T-helper 2 cell treated with Interferon-gamma antibody and Interleukin-4, amounts not matched to agents 100 ng/mL and 5 ng/mL, for 36 hours (primary cell): ENCODE data around the gene CCDC73. TPM values are rescaled to one million over a fixed set of nuclear protein-coding genes. Genes with fewer than 3 reads are reported as not detected.
"Not testable (repeated sequence)": the region's sequence is repeated elsewhere in the genome, so short reads cannot be mapped to it uniquely, and the experiment has no call there.

Experiments
- intact Hi-C: fragments of 100-400 bp; cut with micrococcal nuclease; formaldehyde crosslinking; loops from one replicate; pipeline ENCODE4 v1.15.1; 2023
- total RNA-seq: library from RNA; stranded (reverse); gene quantifications from 2 replicates; pipeline ENCODE4 v1.2.3, GENCODE V29; 2022

CCDC73 gene
- total RNA-seq, 1 donor from 2014 or later, result 0.11 TPM

- intact Hi-C loops, result not testable (repeated sequence)
Observed at GRCh38 chr11:32596114-32596513, 198.3 kb downstream of the CCDC73 start.

- intact Hi-C loops, result no loop called here
Observed at GRCh38 chr11:32594272-32594671, 200.2 kb downstream of the CCDC73 start.

GRCh38 chr11:32586576-32587190 is 207.8 kb downstream of the CCDC73 start:
- intact Hi-C loops, result loop anchor here (10.0 kb wide), 2 partner anchors 262 to 448 kb away; partner anchors contain the start of gene TCP11L1

GRCh38 chr11:32584921-32585320 is 209.5 kb downstream of the CCDC73 start:
- intact Hi-C loops, result loop anchor here (5.0 to 10.0 kb wide), 7 partner anchors 260 to 1467 kb away; partner anchors contain the start of genes CAPRIN1, DCDC1, DNAJC24 and ELP4

GRCh38 chr11:32583459-32584271 is 210.8 kb downstream of the CCDC73 start, which contains the start of gene EIF3M:
Gene EIF3M, plus strand, starts transcription at chr11:32583831. Its CDS starts 57 bp downstream, at chr11:32583888.
- intact Hi-C loops, result loop anchor here (1.0 to 10.0 kb wide), 10 partner anchors 17 to 1469 kb away; partner anchors contain the start of genes CAPRIN1, CSTF3, DCDC1 and DNAJC24

- intact Hi-C loops, result loop anchor here (5.0 to 10.0 kb wide), 7 partner anchors 257 to 1471 kb away; partner anchors contain the start of genes CAPRIN1, DCDC1, DNAJC24 and ELP4
Observed at GRCh38 chr11:32581556-32581955, 212.9 kb downstream of the CCDC73 start.

GRCh38 chr11:32580967-32581366 is 213.5 kb downstream of the CCDC73 start:
- intact Hi-C loops, result loop anchor here (5.0 to 10.0 kb wide), 7 partner anchors 256 to 1471 kb away; partner anchors contain the start of genes CAPRIN1, DCDC1, DNAJC24 and ELP4

- intact Hi-C loops, result no loop called here
Observed at GRCh38 chr11:32576456-32576855, 218.0 kb downstream of the CCDC73 start.

- intact Hi-C loops, result no loop called here
Observed at GRCh38 chr11:32575070-32575469, 219.4 kb downstream of the CCDC73 start.

- intact Hi-C loops, result no loop called here
Observed at GRCh38 chr11:32574421-32574820, 220.0 kb downstream of the CCDC73 start.

- intact Hi-C loops, result no loop called here
Observed at GRCh38 chr11:32573228-32573627, 221.2 kb downstream of the CCDC73 start.

GRCh38 chr11:32571039-32571438 is 223.4 kb downstream of the CCDC73 start:
- intact Hi-C loops, result no loop called here

GRCh38 chr11:32569313-32569881 is 225.1 kb downstream of the CCDC73 start:
- intact Hi-C loops, result no loop called here

GRCh38 chr11:32567154-32567553 is 227.3 kb downstream of the CCDC73 start:
- intact Hi-C loops, result no loop called here

- intact Hi-C loops, result loop anchor here (1.0 kb wide), 1 partner anchor 17 kb away; the partner anchor contains the start of gene EIF3M
Observed at GRCh38 chr11:32566517-32566916, 227.9 kb downstream of the CCDC73 start.

- intact Hi-C loops, result no loop called here
Observed at GRCh38 chr11:32563600-32563959, 230.9 kb downstream of the CCDC73 start.

- intact Hi-C loops, result no loop called here
Observed at GRCh38 chr11:32562839-32563599, 231.4 kb downstream of the CCDC73 start.

- intact Hi-C loops, result no loop called here
Observed at GRCh38 chr11:32561835-32562234, 232.6 kb downstream of the CCDC73 start.

- intact Hi-C loops, result no loop called here
Observed at GRCh38 chr11:32555895-32556294, 238.6 kb downstream of the CCDC73 start.

- intact Hi-C loops, result no loop called here
Observed at GRCh38 chr11:32555091-32555490, 239.4 kb downstream of the CCDC73 start.
